ENCODE results near the gene CERS6. TPM values are rescaled to one million over a fixed set of nuclear protein-coding genes. Genes with fewer than 3 reads are reported as not detected.

Gene CERS6
- total RNA-seq, 4 donors from 2014 or later: 53.7 to 78.3 (median 63.8) TPM

GRCh38 chr2:168699844-168700417, 243.9 kb downstream of the CERS6 start:
- WGBS, 2 donors: 82 to 83% methylated on average over 8 of the region's 8 CpGs
- DNase-seq (ENCODE audit: low spot score in 2 of 2): peak; percentile 42 to 88
- H3K4me3 ChIP-seq (ENCODE audit: low read depth, poor library complexity, severe bottlenecking): no peak overlapping the region
- TF ChIP-seq, protein P1, sequence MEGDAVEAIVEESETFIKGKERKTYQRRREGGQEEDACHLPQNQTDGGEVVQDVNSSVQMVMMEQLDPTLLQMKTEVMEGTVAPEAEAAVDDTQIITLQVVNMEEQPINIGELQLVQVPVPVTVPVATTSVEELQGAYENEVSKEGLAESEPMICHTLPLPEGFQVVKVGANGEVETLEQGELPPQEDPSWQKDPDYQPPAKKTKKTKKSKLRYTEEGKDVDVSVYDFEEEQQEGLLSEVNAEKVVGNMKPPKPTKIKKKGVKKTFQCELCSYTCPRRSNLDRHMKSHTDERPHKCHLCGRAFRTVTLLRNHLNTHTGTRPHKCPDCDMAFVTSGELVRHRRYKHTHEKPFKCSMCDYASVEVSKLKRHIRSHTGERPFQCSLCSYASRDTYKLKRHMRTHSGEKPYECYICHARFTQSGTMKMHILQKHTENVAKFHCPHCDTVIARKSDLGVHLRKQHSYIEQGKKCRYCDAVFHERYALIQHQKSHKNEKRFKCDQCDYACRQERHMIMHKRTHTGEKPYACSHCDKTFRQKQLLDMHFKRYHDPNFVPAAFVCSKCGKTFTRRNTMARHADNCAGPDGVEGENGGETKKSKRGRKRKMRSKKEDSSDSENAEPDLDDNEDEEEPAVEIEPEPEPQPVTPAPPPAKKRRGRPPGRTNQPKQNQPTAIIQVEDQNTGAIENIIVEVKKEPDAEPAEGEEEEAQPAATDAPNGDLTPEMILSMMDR (IDR thresholded peaks at IDR 0.05): no peak
- TF ChIP-seq POLR2A (IDR thresholded peaks at IDR 0.05): no peak
- intact Hi-C loops (cut with DNase I; ENCODE audit: low total_unique reads): no loop called here

DNA sequence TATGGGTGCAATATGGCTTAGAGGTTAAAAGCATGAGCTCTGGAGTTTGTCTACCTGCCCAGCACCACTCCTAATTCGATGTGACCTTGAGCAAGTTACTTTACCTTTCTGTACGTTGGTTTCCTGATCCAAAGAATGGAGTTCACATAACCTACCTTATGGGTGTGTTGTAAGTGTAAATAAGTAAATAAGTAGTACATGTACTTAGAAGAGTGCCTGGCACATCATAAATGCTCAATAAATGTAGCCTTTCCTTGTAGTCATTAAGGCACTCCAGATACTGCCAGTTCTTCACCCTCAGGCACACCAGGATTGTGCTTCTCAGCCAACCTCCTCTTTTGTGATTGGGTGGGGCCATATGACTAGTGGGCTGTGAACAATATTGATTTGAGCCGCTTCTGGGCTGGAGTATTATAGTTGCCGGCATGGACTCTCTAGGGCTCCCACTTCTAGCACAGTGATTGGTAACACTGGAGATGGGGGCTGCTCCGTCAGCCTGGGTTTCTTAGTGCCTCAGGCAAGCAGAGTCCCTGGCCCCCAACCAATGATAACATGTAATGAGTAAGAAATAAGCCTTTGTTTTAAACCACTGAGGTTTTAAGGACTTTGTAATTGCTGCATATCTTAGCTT, 244.7 kb downstream of the CERS6 start:
- 52 to 71% methylated on average over 5 of the region's 5 CpGs for WGBS, 2 donors
- intact Hi-C loops (cut with DNase I; ENCODE audit: low total_unique reads): no loop called here
- TF ChIP-seq, protein P1 (IDR thresholded peaks at IDR 0.05): no peak
- no peak for TF ChIP-seq POLR2A (IDR thresholded peaks at IDR 0.05)
- H3K4me3 ChIP-seq (ENCODE audit: low read depth, poor library complexity, severe bottlenecking): no peak overlapping the region
- DNase-seq (ENCODE audit: low spot score in 2 of 2): no peak

DNA sequence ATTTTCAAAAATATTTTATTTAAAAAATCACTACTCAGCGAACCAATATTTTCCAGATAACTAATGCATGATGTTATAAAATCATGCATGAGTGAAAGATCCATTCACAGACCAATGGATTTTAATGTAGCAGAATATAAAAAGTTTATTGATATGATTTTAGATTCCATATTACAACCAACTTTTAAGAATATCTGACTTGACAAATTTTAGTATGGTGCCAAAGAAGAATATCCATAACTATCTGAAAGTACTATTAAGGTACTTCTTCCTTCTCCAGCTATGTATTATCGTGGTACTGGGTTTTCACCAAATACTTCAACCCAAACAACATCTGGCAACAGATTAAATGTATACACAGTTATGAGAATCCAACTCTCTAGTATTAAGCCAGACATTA, 246.5 kb downstream of the CERS6 start:
- no peak overlapping the region for H3K4me3 ChIP-seq (ENCODE audit: low read depth, poor library complexity, severe bottlenecking)
- DNase-seq (ENCODE audit: low spot score in 2 of 2): no peak
- WGBS, 2 donors: 96 to 98% methylated on average over 2 of the region's 2 CpGs
- intact Hi-C loops (cut with DNase I; ENCODE audit: low total_unique reads): no loop called here
- TF ChIP-seq, protein P1 (IDR thresholded peaks at IDR 0.05): no peak
- no peak for TF ChIP-seq POLR2A (IDR thresholded peaks at IDR 0.05)

DNA sequence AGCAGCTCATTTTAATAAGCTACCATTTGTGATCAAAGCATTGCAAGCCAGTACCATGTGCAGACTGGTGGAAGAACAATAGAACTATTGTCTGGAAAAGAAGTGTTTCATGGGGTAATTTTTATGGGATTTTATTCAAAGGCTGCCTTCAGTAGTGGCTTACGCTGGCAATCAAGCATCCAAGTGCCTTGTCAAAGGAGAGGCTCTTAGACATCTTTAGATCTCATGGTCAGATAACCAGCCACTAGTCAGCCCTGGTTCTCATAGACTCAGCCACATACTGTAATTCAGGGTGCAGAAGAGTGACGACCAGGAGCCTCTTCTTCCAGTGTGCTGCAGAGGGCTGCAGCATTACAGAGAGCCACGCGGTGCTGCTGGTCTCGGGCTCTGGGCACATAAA, 247.9 kb downstream of the CERS6 start:
- DNase-seq (ENCODE audit: low spot score in 2 of 2): no peak
- intact Hi-C loops (cut with DNase I; ENCODE audit: low total_unique reads): no loop called here
- TF ChIP-seq, protein P1 (IDR thresholded peaks at IDR 0.05): no peak
- TF ChIP-seq POLR2A (IDR thresholded peaks at IDR 0.05): no peak
- H3K4me3 ChIP-seq (ENCODE audit: low read depth, poor library complexity, severe bottlenecking): no peak overlapping the region
- 80 to 86% methylated on average over 3 to 5 of the region's 5 CpGs for WGBS, 2 donors

DNA sequence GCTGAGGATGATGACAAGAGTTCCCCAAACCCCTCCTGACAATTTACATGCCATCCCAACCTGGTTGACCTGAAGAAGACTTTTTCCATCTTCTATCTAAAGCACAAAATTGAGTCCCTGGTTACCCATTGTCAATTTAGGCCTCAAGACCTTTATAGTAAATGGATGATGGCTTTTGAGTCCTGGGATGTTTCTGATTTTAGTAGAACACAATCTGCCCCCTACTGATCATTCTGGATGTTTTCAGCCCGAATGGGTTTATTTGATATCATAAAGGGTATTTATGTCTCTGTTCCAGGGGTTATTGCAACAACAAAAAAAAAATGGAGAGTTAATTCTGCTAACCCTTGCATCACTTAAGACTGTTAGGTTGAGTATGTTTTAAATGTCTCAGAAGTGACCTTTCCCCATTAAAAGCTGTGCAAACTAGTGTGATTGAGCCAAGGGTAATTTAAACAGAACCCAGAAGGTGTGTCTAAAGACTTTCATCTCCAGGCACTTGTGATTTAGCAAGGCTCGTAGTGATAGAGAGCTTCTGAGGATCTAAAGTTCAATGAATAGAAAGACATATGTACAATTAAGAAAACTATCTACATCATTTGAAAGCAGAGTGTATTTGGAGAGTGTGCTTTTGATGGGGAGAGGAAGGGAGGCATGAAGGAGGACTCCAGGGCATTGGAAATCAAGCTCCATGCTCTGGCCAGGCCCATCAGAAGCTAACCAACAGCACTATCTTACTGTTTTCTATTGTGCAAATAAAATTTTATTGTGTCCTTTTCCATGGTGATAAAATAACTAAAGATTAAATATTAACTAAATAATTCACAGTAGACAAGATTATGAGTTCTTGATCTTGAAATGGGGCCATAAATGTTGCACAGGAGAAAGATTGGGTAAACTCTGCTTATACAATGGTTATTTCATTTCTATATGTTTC, 249.7 kb downstream of the CERS6 start:
- no peak for TF ChIP-seq POLR2A (IDR thresholded peaks at IDR 0.05)
- TF ChIP-seq, protein P1 (IDR thresholded peaks at IDR 0.05): no peak
- no peak for DNase-seq (ENCODE audit: low spot score in 2 of 2)
- no peak overlapping the region for H3K4me3 ChIP-seq (ENCODE audit: low read depth, poor library complexity, severe bottlenecking)
- 69 to 71% methylated on average over 2 of the region's 2 CpGs for WGBS, 2 donors
- intact Hi-C loops (cut with DNase I; ENCODE audit: low total_unique reads): no loop called here
